NCI-H1105 treated with DMSO at 0.1 percent for 48 hours (cell line): ENCODE data around the gene MTFP1.
"Not testable (repeated sequence)": the region's sequence is repeated elsewhere in the genome, so short reads cannot be mapped to it uniquely, and the experiment has no call there.

Experiments
- DNase-seq: peaks from one replicate; lab custom pipeline; 2025; lab: John Stamatoyannopoulos, UW

MTFP1 gene

DNA sequence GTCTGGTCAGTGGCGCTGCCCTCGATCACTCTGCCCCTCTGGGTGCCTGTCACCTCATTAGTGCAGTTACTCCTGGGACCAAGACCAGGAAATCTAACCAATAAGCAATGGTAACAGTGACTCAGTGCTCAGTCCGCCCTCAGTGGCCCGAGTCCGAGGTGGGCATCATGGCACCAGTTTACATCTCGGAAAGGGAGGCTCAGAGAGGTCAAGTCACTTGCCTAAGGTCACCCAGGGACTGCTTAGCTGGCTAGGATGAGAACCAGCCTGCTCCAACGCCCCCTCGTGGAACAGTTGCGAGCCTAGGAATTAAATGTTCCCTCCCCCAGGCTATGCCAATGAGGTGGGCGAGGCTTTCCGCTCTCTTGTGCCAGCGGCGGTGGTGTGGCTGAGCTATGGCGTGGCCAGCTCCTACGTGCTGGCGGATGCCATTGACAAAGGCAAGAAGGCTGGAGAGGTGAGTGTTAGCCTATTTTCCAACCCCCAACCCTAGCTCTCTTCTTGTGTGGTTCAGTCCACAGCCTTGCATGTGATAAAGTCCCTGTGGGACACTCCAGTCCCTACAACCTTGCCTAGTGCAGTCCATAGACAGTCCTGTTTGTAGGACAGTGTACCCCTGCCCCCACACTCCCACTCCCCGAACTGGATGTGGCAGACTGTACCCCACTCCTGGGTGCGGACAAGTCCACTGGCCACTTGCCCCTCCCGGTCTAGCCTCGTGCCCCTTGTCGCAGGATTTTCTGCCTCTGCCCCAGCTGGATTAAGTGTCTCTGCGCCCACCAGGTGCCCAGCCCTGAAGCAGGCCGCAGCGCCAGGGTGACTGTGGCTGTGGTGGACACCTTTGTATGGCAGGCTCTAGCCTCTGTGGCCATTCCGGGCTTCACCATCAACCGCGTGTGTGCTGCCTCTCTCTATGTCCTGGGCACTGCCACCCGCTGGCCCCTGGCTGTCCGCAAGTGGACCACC lies 1.1 kb downstream of the MTFP1 start:
- DNase-seq = no peak

DNA sequence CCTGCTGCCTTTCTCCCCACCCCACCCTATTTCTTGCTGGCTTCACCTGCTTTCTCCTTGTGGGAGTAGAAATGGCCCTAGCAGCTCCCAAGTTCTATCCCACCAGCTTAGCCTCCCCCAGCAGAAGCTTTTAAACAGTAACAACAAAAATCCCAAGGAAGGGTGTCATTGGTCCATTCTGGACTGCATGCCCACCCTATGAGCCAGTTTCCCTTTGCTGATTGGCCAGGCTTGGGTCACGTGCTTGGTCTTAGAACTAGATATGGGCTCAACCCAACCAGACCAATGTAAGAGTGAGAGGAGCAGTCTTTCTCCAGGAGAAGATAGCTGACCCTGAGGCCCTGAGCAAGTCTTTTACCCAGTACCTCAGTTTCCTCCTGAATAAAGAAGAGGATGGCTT lies 2.3 kb downstream of the MTFP1 start:
- no peak for DNase-seq

DNA sequence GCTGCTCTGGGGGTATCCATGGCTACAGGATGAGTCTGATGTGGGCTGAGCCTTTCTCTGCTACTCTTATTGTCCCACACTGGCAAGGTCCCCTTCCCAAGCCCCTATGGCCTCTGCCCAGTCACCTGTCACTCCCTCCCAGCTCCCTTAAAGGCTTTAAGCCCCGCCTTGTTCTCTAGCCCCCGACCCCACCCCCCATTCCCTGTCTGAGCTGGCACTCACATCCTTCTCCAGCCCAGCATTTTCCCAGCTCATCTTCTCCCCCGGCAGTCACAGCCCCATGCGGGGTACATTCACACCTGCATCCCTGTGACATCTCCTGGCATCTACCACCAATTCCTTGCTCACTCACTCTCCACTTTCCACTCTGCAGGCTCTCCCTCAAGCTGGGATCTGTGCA lies 4.3 kb downstream of the MTFP1 start:
- DNase-seq = no peak

DNA sequence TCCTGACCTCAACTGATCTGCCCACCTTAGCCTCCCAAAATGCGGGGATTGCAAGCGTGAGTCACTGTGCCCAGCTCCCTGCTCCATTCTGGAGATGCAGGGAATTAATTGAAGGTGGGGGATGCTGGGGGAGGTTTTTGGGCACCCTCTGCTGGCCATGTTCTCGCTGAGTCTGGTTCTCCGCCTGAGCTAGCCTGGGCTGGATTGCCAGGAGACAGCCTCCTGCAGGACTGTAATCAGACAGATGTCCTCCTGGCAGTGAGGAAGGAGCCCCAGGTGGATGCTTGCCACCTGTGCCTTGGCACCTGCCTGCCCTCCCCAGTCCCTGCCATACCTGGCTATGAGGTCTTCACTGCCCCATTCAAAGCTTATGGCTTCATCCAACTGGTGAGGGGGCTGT lies 5.4 kb downstream of the MTFP1 start:
- no peak for DNase-seq

- DNase-seq = no peak
Observed at GRCh38 chr22:30432096-30432495, 6.5 kb downstream of the MTFP1 start.

DNA sequence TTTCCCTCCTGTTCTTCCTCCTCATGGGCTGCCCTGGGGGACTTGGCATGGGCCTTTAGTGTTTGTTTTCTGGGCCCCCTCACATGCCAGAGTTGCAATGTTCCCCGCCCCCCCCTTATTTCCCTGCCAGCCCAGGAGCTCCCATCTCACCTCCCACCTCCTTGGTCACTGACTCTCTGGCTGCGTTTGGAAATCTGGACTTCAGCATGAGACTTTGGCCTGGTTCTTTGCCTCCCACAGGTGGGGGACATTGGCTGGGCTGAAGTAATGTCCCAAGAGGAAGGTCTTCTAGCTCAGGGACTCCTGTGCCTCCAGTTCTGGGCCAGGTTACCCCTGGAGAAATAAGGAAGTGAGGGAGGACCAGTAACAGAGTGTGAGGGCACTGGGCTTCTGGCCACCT lies 7.0 kb downstream of the MTFP1 start:
- DNase-seq = no peak

DNA sequence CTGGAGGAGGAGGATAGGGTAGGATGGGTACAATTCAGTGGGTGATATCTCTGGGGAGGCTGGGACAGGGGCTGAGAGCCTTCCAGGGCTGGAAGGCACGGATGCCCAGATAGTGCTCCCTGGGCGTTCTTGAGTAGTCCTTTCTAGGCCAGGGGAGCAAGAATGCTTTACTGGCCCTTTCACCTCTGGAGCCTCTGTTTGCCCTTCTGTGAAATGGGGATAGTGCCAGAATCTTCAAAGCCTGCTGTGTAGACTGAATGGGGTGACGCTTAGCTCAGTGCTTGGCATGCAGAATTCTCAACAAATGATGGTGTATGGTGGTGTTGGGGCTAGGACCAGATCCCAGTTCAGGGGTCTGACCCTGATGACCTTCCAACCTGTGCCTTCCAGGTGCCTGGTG lies 7.7 kb downstream of the MTFP1 start:
- DNase-seq = no peak

DNA sequence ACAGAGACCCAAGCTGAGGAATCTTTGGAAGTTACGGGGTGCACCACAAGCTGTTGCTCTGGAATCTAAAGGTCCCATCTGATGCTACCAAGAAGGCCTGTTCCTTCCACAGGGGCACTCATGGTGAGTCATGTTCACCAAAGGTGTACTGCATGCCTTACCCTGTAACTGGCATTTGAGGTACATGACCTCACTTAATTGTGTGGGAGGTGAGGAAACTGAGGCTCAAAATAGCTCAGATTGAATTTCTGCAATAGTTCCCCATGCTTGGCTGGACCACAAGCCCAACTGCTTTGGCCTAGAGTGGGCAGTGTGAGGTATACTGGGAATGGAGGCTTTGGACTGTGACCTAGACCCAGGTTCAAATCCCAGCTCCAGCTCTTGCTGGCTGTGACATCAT lies 8.2 kb downstream of the MTFP1 start:
- DNase-seq = no peak

DNA sequence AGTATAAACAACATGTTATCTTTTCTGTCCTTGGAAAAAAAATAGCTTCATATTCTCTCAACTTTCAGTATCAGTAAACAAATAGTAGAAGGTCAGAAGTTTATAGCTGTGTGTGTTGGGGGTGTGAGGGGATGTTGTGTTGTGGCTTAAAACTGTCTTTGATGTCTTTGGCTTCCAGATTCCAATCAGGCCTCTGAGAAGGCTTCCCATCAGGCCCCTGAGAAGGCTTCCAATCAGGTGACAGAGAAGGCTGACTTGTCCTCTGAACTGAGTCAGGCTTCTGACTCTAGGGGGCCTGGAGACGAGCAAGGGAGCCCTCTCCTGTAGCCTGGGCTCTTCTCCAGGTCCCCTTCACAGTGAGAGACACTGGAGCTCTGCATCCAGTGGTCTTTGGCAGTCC lies 9.3 kb downstream of the MTFP1 start:
- no peak for DNase-seq

GRCh38 chr22:30435674-30436126 lies 10.1 kb downstream of the MTFP1 start:
- no peak for DNase-seq

- no peak for DNase-seq
Observed at GRCh38 chr22:30436196-30436595, 10.6 kb downstream of the MTFP1 start.

- no peak for DNase-seq
Observed at GRCh38 chr22:30438559-30438958, 13.0 kb downstream of the MTFP1 start.

GRCh38 chr22:30439226-30439625 lies 13.7 kb downstream of the MTFP1 start:
- no peak for DNase-seq

DNA sequence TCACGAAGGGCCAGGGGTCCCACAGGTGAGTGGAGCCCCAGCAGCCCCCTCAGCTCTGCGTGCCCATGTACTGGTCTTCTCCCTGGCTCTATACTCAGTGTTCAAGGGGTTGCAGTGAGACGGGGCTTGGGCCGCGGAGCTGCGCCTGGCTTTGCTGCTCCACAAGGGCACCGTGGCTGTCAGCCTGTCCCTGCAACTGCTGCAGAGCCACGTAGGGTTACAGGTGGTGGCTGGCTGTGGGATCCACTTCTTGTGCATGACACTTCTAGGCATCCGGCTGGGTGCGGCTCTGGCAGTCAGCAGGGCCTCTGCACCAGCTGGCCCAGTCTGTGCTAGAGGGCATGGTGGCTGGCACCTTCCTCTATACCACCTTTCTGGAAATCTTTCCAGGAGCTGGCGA lies 14.3 kb downstream of the MTFP1 start:
- DNase-seq = no peak

DNA sequence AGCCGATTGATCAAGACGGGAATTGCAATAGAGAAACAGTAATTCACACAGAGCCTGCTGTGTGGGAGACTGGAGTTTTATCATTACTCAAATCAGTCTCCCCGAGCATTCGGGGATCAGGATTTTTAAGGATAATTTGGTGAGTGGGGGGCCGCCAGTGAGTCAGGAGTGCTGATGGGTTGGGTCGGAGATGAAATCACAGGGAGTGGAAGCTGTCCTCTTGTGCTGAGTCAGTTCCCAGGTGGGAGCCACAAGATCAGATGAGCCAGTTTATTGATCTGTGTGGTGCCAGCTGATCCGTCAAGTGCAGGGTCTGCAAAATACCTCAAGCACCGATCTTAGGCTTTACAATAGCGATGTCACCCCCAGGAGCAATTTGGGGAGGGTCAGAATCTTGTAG lies 15.5 kb downstream of the MTFP1 start:
- no peak for DNase-seq

DNA sequence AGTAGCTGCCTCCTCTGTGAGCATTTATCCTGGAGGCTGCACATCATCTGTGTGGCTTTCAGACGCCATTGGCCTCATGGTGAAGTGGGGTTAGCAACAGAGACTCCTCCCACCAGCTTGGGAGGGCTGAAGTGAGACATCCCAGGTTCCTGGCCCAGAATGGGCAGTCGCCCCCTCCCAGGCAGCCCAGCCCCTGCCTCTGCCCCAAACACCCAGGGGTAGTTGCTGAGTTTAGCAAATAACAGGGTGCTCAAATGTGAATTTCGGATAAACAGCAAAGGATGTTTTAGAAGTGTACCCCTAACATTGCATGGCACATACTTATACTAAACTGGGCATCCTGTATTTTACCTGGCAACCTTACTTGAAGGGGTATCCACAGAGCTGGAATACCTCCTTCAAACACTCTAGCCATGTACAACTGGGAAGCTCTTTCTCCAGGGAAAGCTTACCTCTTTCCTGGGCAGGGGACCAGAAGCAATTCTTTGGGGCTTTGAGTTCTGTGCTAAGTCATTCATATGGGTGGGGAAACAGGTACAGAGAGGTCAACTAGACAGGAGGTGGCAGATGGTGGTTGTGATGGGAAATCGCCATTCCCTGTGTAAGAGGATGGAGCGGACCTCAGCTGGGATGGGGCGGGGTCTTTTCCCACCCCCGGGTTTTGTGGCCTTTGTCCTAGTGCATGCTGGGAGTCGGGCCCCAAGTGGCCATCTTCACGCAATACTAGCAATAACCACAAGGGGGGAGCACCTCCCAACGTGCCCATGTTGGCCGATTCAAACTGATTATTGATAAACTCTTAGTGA lies 19.3 kb downstream of the MTFP1 start:
- peak; percentile 73 for DNase-seq

GRCh38 chr22:30445438-30446145 lies 20.0 kb downstream of the MTFP1 start:
- DNase-seq = no peak

GRCh38 chr22:30447656-30448055 lies 22.1 kb downstream of the MTFP1 start:
- no peak for DNase-seq

GRCh38 chr22:30451488-30451887 lies 25.9 kb downstream of the MTFP1 start:
- not testable (repeated sequence) for DNase-seq

DNA sequence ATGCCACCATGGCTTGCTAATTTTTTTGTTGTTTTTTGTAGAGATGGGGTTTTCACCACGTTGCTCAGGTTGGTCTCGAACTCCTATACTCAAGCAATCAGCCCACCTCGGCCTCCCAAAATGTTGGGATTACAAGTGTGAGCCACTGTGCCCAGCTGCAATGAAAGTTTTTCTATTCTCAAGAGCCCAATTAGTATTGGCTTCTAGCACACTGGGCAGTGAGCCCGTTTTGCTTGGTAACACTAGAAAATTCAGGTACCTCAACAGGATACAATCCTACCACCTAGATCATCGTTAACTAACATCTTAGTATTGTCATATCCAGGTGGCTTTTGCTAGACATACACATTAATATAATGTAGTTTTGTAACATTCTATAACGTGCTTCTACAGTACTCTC lies 27.3 kb downstream of the MTFP1 start:
- peak; percentile 31 for DNase-seq

DNA sequence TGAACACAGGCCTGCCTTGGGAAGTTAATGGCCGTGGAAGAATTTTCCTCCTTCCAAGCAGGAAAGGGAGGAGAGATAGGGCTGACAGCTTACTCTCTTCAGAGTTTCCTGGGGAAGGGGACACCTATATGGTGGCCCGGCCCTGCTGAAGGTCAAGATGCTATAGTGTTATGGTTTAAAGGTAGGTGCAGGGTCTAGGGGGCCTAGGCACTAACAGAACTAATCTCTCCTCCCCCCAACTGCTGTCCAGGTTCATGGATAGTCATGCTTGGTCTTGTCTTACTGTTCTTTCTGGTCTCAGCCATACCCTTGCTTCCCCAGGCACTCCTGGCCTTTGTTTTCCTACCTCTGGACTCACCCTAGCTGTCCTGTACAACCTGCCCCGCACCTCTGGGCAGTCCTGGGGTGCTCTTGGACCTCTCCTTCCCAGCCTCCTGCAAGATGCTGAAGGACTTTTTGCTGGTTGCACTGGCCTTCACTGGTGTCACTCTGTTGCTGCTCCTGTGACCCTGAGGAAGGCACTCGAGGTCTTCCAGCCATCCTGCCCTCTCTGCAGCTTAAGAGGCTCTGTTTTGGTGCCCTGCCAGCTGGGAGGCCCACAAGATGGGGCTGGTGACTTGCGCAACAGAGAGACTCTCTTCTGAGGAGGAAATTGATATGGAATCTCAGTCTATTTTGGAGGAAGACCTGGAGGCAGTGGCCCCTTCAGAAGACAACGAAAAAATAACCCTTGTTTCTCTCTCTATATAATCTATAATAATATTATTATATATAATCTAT lies 28.4 kb downstream of the MTFP1 start:
- DNase-seq = peak; percentile 17
